ENCODE results near the gene CSGALNACT2.
"Not testable (repeated sequence)": the region's sequence is repeated elsewhere in the genome, so short reads cannot be mapped to it uniquely, and the experiment has no call there.

The CSGALNACT2 gene

DNA sequence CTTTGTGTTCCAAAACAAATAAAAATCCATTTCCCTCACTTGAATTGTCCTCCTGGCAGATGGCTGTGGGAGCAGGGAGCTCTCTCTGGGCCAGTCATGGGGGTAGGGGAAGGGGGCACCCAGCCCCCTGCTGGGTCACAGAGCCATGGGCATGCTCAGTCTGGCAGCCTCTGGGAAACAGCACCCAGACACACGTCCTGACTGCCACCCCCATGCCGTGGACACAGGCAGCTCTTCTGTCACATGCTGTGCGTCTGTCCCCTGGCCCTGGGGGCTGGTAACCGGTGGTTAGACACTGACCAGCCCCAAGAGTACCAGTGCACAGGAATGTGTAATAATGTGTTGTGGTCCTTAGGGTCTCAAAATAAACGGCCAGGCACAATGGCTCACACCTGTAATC lies 81.6 kb downstream of the CSGALNACT2 start:
- H3K27me3 ChIP-seq (ENCODE audit: insufficient read depth, low read length, poor library complexity) = no peaks in the 10 kb centered on the region

DNA sequence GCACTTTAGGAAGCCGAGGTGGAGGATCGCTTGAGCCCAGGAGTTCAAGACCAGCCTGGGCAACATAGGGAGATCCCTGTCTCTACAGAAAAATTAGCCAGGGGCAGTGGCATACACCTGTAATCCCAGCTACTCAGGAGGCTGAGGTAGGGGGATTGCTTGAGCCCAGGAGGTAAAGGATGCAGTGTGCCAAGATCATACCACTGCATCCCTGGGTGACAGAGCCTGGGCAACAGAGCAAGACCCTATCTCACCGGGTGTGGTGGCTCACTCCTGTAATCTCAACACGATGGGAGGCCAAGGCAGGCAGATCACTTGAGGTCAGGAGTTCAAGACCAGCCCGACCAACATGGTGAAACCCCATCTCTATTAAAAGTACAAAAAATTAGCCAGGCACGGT lies 82.0 kb downstream of the CSGALNACT2 start:
- H3K27ac ChIP-seq (ENCODE audit: low read length); H3K36me3 ChIP-seq (ENCODE audit: insufficient read depth, low read length); H3K9ac ChIP-seq (ENCODE audit: low read depth, low read length); H3K9me3 ChIP-seq (ENCODE audit: insufficient read depth, low read length, severe bottlenecking); H3K4me2 ChIP-seq (ENCODE audit: insufficient read depth, low read length); H3K4me3 ChIP-seq (ENCODE audit: low read depth in 1 of 2, low read length in 2 of 2); ATAC-seq (ENCODE audit: insufficient read depth, low read depth); H3K27me3 ChIP-seq (ENCODE audit: insufficient read depth, low read length, poor library complexity); H2AFZ ChIP-seq (ENCODE audit: low read depth, low read length); DNase-seq; H4K20me1 ChIP-seq (ENCODE audit: insufficient read depth, low read length); H3K79me2 ChIP-seq (ENCODE audit: insufficient read depth, low read length); H3K4me1 ChIP-seq (ENCODE audit: insufficient read depth, low read length): not testable (repeated sequence)

More for the DNA sequence above, 81.6 kb downstream of the CSGALNACT2 start:
- no peaks in the 10 kb centered on the region for H3K79me2 ChIP-seq (ENCODE audit: insufficient read depth, low read length)
- H3K9me3 ChIP-seq (ENCODE audit: insufficient read depth, low read length, severe bottlenecking) = no peaks in the 10 kb centered on the region
- no peaks in the 10 kb centered on the region for H3K4me1 ChIP-seq (ENCODE audit: insufficient read depth, low read length)
- DNase-seq (no peak), ATAC-seq (ENCODE audit: insufficient read depth, low read depth) (no peak)
- H3K36me3 ChIP-seq (ENCODE audit: insufficient read depth, low read length) = no peaks in the 10 kb centered on the region
- no peak overlapping the region for H3K4me2 ChIP-seq (ENCODE audit: insufficient read depth, low read length)
- H3K9ac ChIP-seq (ENCODE audit: low read depth, low read length) = no peak overlapping the region
- H4K20me1 ChIP-seq (ENCODE audit: insufficient read depth, low read length) = no peaks in the 10 kb centered on the region
- H3K27ac ChIP-seq (ENCODE audit: low read length) = no peak overlapping the region
- no peak overlapping the region for H2AFZ ChIP-seq (ENCODE audit: low read depth, low read length)
- no peak overlapping the region for H3K4me3 ChIP-seq (ENCODE audit: low read depth in 1 of 2, low read length in 2 of 2)
- TF ChIP-seq, protein P1, sequence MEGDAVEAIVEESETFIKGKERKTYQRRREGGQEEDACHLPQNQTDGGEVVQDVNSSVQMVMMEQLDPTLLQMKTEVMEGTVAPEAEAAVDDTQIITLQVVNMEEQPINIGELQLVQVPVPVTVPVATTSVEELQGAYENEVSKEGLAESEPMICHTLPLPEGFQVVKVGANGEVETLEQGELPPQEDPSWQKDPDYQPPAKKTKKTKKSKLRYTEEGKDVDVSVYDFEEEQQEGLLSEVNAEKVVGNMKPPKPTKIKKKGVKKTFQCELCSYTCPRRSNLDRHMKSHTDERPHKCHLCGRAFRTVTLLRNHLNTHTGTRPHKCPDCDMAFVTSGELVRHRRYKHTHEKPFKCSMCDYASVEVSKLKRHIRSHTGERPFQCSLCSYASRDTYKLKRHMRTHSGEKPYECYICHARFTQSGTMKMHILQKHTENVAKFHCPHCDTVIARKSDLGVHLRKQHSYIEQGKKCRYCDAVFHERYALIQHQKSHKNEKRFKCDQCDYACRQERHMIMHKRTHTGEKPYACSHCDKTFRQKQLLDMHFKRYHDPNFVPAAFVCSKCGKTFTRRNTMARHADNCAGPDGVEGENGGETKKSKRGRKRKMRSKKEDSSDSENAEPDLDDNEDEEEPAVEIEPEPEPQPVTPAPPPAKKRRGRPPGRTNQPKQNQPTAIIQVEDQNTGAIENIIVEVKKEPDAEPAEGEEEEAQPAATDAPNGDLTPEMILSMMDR (IDR thresholded peaks at IDR 0.05; ENCODE audit: borderline replicate concordance, extremely low read depth, low read length, poor library complexity, severe bottlenecking) = no peak
- no peak for TF ChIP-seq EZH2 (IDR thresholded peaks at IDR 0.05; ENCODE audit: borderline replicate concordance, low read depth, low read length, severe bottlenecking)

DNA sequence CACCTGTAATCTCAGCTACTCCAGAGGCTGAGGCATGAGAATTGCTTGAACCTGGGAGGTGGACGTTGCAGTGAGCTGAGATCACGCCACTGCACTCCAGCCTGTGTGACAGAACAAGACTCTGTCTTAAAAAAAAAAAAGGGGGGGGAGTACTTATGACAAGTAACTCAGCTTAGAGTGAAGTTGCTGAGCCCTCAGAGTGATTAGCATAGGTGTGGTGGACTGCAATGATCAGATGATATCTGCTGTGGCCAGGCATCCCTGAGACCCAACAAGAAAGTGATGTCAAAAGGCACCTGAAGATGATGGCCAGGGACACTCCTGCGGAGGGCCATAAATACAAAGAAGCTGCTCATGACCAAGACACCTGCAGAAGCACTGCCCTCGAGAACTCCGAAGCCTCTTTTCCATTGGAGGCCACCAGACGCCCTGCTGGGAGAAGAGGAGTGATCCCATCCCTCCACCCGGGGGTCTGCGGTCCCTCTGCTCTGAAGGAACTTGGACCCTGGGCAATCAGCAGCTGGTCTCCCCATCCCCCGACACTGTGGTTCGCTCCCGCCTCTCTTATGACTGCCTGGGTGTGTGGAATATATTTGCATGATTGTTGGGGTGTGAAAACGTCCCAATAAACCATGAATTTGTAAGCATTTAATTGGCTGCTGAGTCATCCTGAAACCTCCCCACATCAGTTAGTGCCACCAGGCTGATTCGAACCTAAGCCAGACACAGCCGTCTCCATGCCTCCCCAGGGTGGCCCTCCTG lies 82.6 kb downstream of the CSGALNACT2 start:
- H3K4me2 ChIP-seq (ENCODE audit: insufficient read depth, low read length) = no peak overlapping the region
- no peak for ATAC-seq (ENCODE audit: insufficient read depth, low read depth)
- H3K79me2 ChIP-seq (ENCODE audit: insufficient read depth, low read length) = no peaks in the 10 kb centered on the region
- no peak overlapping the region for H3K4me3 ChIP-seq (ENCODE audit: low read depth in 1 of 2, low read length in 2 of 2)
- H3K9me3 ChIP-seq (ENCODE audit: insufficient read depth, low read length, severe bottlenecking) = no peaks in the 10 kb centered on the region
- no peak overlapping the region for H2AFZ ChIP-seq (ENCODE audit: low read depth, low read length)
- no peaks in the 10 kb centered on the region for H3K4me1 ChIP-seq (ENCODE audit: insufficient read depth, low read length)
- no peak overlapping the region for H3K9ac ChIP-seq (ENCODE audit: low read depth, low read length)
- no peak for DNase-seq
- no peaks in the 10 kb centered on the region for H3K36me3 ChIP-seq (ENCODE audit: insufficient read depth, low read length)
- H4K20me1 ChIP-seq (ENCODE audit: insufficient read depth, low read length) = no peaks in the 10 kb centered on the region
- no peaks in the 10 kb centered on the region for H3K27me3 ChIP-seq (ENCODE audit: insufficient read depth, low read length, poor library complexity)
- no peak overlapping the region for H3K27ac ChIP-seq (ENCODE audit: low read length)
- TF ChIP-seq, protein P1 (IDR thresholded peaks at IDR 0.05; ENCODE audit: borderline replicate concordance, extremely low read depth, low read length, poor library complexity, severe bottlenecking) = no peak

DNA sequence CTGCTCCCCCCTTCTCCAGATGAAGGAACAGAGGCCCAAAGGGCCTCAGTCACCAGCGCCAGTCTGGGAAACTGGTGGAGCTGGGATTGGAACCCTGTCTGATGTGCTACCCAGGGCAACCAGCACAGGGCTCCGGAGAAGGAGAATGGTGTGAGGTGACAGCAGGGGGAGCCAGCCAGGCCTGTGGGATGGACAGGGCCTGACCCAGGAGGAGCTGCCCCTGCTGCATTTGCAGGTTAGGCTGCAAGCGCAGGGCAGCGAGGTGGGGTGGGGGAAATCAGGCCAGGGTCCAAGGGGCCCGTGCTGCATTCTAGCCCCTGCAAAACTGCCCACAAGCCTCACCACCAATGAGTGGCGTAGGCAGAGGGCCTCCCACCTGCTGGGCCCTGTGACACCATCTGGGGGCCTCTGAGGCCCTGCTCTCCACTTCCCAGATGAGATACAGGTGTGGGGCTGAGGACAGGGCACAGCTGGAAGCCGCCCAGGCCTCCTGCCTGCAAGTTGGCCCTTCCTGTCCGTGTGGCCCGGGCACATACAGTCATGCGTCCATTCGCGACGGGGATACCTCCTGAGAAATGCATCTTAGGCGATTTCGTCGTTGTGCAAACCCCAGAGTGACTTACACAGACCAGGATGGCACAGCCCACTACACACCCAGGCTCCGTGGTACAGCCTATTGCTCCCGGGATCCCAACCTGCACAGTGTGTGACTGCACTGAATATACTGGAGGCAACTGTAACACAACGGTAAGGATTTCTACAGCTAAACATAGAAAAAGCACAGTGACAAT lies 83.4 kb downstream of the CSGALNACT2 start:
- no peak overlapping the region for H2AFZ ChIP-seq (ENCODE audit: low read depth, low read length)
- TF ChIP-seq, protein P1 (IDR thresholded peaks at IDR 0.05; ENCODE audit: borderline replicate concordance, extremely low read depth, low read length, poor library complexity, severe bottlenecking) = no peak
- TF ChIP-seq EZH2 (IDR thresholded peaks at IDR 0.05; ENCODE audit: borderline replicate concordance, low read depth, low read length, severe bottlenecking) = no peak

More for the DNA sequence above, 83.4 kb downstream of the CSGALNACT2 start:
- Histone ChIP-seq H3K4me2 (ENCODE audit: insufficient read depth, low read length) (no peak overlapping the region), H3K9ac (ENCODE audit: low read depth, low read length) (no peak overlapping the region), H3K9me3 (ENCODE audit: insufficient read depth, low read length, severe bottlenecking) (no peaks in the 10 kb centered on the region), H3K36me3 (ENCODE audit: insufficient read depth, low read length) (no peaks in the 10 kb centered on the region), H3K4me3 (ENCODE audit: low read depth in 1 of 2, low read length in 2 of 2) (no peak overlapping the region), H3K27me3 (ENCODE audit: insufficient read depth, low read length, poor library complexity) (no peaks in the 10 kb centered on the region), H3K27ac (ENCODE audit: low read length) (no peak overlapping the region), H4K20me1 (ENCODE audit: insufficient read depth, low read length) (no peaks in the 10 kb centered on the region), H3K79me2 (ENCODE audit: insufficient read depth, low read length) (no peaks in the 10 kb centered on the region), H3K4me1 (ENCODE audit: insufficient read depth, low read length) (no peaks in the 10 kb centered on the region)
- no peak for DNase-seq
- no peak for ATAC-seq (ENCODE audit: insufficient read depth, low read depth)

Data from DND-41 (cell line).